Astrocyte (in vitro differentiated cells and primary cell): Measurements from ENCODE around the gene BANP. TPM values are rescaled to one million over a fixed set of nuclear protein-coding genes. Genes with fewer than 3 reads are reported as not detected.

Experiments used
- DNase-seq: peaks from one replicate; pipeline ENCODE4 v3.0.0-alpha.2; 2010; ENCODE audit warnings: low read depth
- FAIRE-seq: peaks from 2 replicates; lab custom pipeline; 2011; peaks lifted over from hg19 to GRCh38; lab: Jason Lieb, UNC
- H2AFZ ChIP-seq: 2 replicates; pipeline ENCODE4 v1.6.0; 2012; ENCODE audit warnings: low read depth, low read length, inconsistent platforms
- H3K27ac ChIP-seq: 2 replicates; pipeline ENCODE4 v1.5.1; 2011; ENCODE audit warnings: low read depth, low read length, inconsistent platforms
- H3K27me3 ChIP-seq: 2 replicates; pipeline ENCODE4 v1.6.0; 2011; ENCODE audit warnings: low read length, inconsistent platforms; ENCODE audit not compliant: insufficient read depth
- H3K36me3 ChIP-seq: 2 replicates; pipeline ENCODE4 v1.5.1; 2011; ENCODE audit warnings: low read length, inconsistent platforms; ENCODE audit not compliant: insufficient read depth
- H3K4me1 ChIP-seq: 2 replicates; pipeline ENCODE4 v1.5.1; 2011; ENCODE audit warnings: low read length, inconsistent platforms; ENCODE audit not compliant: insufficient read depth
- H3K4me2 ChIP-seq: 2 replicates; pipeline ENCODE4 v1.6.0; 2012; ENCODE audit warnings: low read length, inconsistent platforms
- H3K4me3 ChIP-seq: 2 replicates; pipeline ENCODE4 v1.5.1; 2011; ENCODE audit warnings: low read depth, mild to moderate bottlenecking, low read length, inconsistent platforms; ENCODE audit not compliant: insufficient read depth
- H3K79me2 ChIP-seq: 2 replicates; pipeline ENCODE4 v1.6.0; 2012; ENCODE audit warnings: mild to moderate bottlenecking, low read length, inconsistent platforms; ENCODE audit not compliant: insufficient read depth
- H3K9ac ChIP-seq: 2 replicates; pipeline ENCODE4 v1.6.0; 2012; ENCODE audit warnings: mild to moderate bottlenecking, low read length, inconsistent platforms
- H3K9me3 ChIP-seq: 2 replicates; pipeline ENCODE4 v1.5.1; 2012; ENCODE audit warnings: low read depth, mild to moderate bottlenecking, low read length, inconsistent platforms; ENCODE audit not compliant: insufficient read depth
- H4K20me1 ChIP-seq: 2 replicates; pipeline ENCODE4 v1.6.0; 2012; ENCODE audit warnings: low read length, inconsistent platforms; ENCODE audit not compliant: insufficient read depth
- H3K27ac Mint-ChIP-seq: one replicate; pipeline ENCODE4 v1.8.0; 2021; ENCODE audit warnings: mild to moderate bottlenecking, mixed read lengths; ENCODE audit not compliant: unreplicated experiment
- H3K27me3 Mint-ChIP-seq: one replicate; pipeline ENCODE4 v1.8.0; 2021; ENCODE audit warnings: low read depth, mixed read lengths; ENCODE audit not compliant: unreplicated experiment
- H3K36me3 Mint-ChIP-seq: one replicate; pipeline ENCODE4 v1.8.0; 2021; ENCODE audit warnings: low read depth, mixed read lengths; ENCODE audit not compliant: unreplicated experiment
- H3K4me1 Mint-ChIP-seq: one replicate; pipeline ENCODE4 v1.8.0; 2021; ENCODE audit warnings: low read depth, mixed read lengths; ENCODE audit not compliant: unreplicated experiment
- H3K4me3 Mint-ChIP-seq: one replicate; pipeline ENCODE4 v1.8.0; 2021; ENCODE audit warnings: mild to moderate bottlenecking, moderate library complexity, mixed read lengths; ENCODE audit not compliant: unreplicated experiment
- H3K9me3 Mint-ChIP-seq: one replicate; pipeline ENCODE4 v1.8.0; 2021; ENCODE audit warnings: mild to moderate bottlenecking, mixed read lengths; ENCODE audit not compliant: unreplicated experiment
- CTCF ChIP-seq: IDR thresholded peaks from 2 replicates; pipeline ENCODE4 v1.5.1; 2011; ENCODE audit warnings: low read depth, mild to moderate bottlenecking, inconsistent platforms, low read length, moderate library complexity; ENCODE audit not compliant: insufficient read depth
- EZH2 ChIP-seq: IDR thresholded peaks from 2 replicates; pipeline ENCODE4 v1.6.1; 2012; ENCODE audit warnings: mild to moderate bottlenecking, low read length, inconsistent platforms; ENCODE audit not compliant: insufficient read depth
- total RNA-seq: library from RNA; stranded (reverse); gene quantifications from 2 replicates; pipeline ENCODE4 v1.2.1, GENCODE V29; 2021

Gene BANP
- total RNA-seq, 1 donor from 2014 or later, result 28.9 TPM

GRCh38 chr16:87971933-87972332, 20.7 kb downstream of the BANP start:
- FAIRE-seq, result no peak
- Mint-ChIP-seq H3K4me3 (no peak overlapping the region), H3K36me3 (peaks cover 39% of the 10 kb centered on the region)

DNA sequence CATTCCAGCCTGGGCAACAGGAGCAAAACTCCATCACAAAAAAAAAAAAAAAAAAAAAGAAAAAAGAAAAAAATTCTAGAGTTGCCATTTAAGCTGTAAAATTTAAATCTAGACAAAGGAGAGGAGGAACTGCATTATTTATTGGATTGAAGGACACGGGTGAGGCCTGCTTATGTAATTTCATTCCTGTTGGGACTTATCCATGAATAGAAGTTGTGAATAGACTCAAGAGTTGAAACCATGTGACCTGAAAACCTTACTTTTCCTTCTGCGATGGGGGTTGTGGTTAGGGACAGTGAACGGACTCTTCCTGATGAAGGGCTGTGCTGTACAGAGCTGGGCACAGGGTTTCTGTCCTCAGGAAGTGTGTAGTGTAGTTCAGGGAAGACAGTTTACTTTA, 22.5 kb downstream of the BANP start:
- Mint-ChIP-seq H3K36me3 (peaks cover 40% of the 10 kb centered on the region), H3K4me1 (peaks cover 20% of the 10 kb centered on the region), H3K27me3 (no peaks in the 10 kb centered on the region), H3K27ac (no peak overlapping the region), H3K4me3 (no peak overlapping the region), H3K9me3 (peaks cover 19% of the 10 kb centered on the region)
- Histone ChIP-seq H3K4me3 (no peak overlapping the region), H4K20me1 (no peaks in the 10 kb centered on the region), H3K9ac (no peak overlapping the region), H2AFZ (no peak overlapping the region), H3K4me1 (peaks cover 18% of the 10 kb centered on the region), H3K27me3 (no peaks in the 10 kb centered on the region), H3K36me3 (no peaks in the 10 kb centered on the region), H3K27ac (no peak overlapping the region), H3K79me2 (peaks cover 51% of the 10 kb centered on the region), H3K9me3 (peaks cover 6% of the 10 kb centered on the region), H3K4me2 (no peak overlapping the region)
- FAIRE-seq (no peak), DNase-seq (no peak)
- TF ChIP-seq CTCF (no peak), EZH2 (no peak)

More at GRCh38 chr16:87971933-87972332, 20.7 kb downstream of the BANP start:
- Histone ChIP-seq H3K9me3 (peaks cover 6% of the 10 kb centered on the region), H3K27ac (no peak overlapping the region), H3K4me3 (no peak overlapping the region), H2AFZ (no peak overlapping the region), H3K4me2 (no peak overlapping the region), H3K36me3 (no peaks in the 10 kb centered on the region), H3K4me1 (peaks cover 18% of the 10 kb centered on the region), H3K27me3 (no peaks in the 10 kb centered on the region), H3K9ac (no peak overlapping the region), H4K20me1 (no peaks in the 10 kb centered on the region), H3K79me2 (peaks cover 59% of the 10 kb centered on the region)
- TF ChIP-seq CTCF (no peak), EZH2 (no peak)
- H3K27me3 Mint-ChIP-seq, result no peaks in the 10 kb centered on the region
- no peak overlapping the region for H3K27ac Mint-ChIP-seq
- peaks cover 19% of the 10 kb centered on the region for H3K9me3 Mint-ChIP-seq
- H3K4me1 Mint-ChIP-seq, result peaks cover 25% of the 10 kb centered on the region
- no peak for DNase-seq

- Histone ChIP-seq H3K27me3 (no peaks in the 10 kb centered on the region), H3K9me3 (peaks cover 6% of the 10 kb centered on the region), H2AFZ (no peak overlapping the region), H4K20me1 (no peaks in the 10 kb centered on the region), H3K9ac (no peak overlapping the region), H3K27ac (no peak overlapping the region), H3K4me1 (peaks cover 14% of the 10 kb centered on the region), H3K36me3 (no peaks in the 10 kb centered on the region), H3K4me3 (no peak overlapping the region), H3K79me2 (peaks cover 47% of the 10 kb centered on the region), H3K4me2 (no peak overlapping the region)
- H3K27ac Mint-ChIP-seq, result peak overlapping the region; percentile 63
- TF ChIP-seq CTCF, result no peak
- no peak for TF ChIP-seq EZH2
- peaks cover 15% of the 10 kb centered on the region for H3K4me1 Mint-ChIP-seq
- DNase-seq (no peak), FAIRE-seq (no peak)
- no peak overlapping the region for H3K4me3 Mint-ChIP-seq
- peaks cover 44% of the 10 kb centered on the region for H3K36me3 Mint-ChIP-seq
- H3K9me3 Mint-ChIP-seq, result peaks cover 19% of the 10 kb centered on the region
- no peaks in the 10 kb centered on the region for H3K27me3 Mint-ChIP-seq
Measured at GRCh38 chr16:87974178-87974577, 22.9 kb downstream of the BANP start.
